Stimulated activated CD4-positive, alpha-beta T cell treated with anti-CD3 and anti-CD28 coated beads, Interleukin-1b, Interleukin-23, amount 100 ng/mL, for 4 hours (primary cell): ENCODE data around the gene CDK9.
"Not testable (repeated sequence)": the region's sequence is repeated elsewhere in the genome, so short reads cannot be mapped to it uniquely, and the experiment has no call there.

Experiments
- DNase-seq, 2 donors: peaks; one replicate each; pipeline ENCODE4 v3.0.0-alpha.2; 2020; ENCODE audit warnings: low read depth in 2 of 2

Gene CDK9

DNA sequence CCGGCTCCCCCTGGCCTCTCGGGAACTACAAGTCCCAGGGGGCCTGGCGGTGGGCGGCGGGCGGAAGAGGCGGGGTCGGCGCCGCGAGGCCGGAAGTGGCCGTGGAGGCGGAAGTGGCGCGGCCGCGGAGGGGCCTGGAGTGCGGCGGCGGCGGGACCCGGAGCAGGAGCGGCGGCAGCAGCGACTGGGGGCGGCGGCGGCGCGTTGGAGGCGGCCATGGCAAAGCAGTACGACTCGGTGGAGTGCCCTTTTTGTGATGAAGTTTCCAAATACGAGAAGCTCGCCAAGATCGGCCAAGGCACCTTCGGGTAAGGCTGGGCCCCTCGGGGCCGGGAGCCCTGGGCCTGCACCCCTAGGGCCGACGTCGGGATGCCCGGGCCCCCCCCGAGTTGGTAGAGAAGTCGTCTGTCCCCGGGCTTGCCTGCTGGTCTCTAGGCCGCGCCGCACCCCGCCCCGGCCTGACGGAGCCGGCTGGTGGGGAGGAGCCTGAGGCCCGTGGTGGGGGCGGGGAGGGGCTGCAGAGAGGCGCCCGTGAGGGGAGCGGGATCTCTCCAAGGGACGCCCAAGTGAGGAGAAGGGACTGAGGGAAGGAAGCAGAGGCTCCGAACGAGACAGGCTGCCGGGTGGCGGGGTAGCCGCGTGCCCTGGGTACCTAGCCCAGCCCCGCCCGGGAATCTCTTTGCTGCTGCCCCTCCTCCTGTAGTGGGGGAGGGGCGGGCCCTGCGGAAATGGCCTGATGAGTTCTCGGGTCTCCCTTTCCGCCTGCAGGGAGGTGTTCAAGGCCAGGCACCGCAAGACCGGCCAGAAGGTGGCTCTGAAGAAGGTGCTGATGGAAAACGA, at the start of gene CDK9:
Gene CDK9, plus strand, starts transcription at position 102 of the 840 bp plus-strand sequence. Its CDS starts 115 bp downstream, at position 217.
- peak; percentile 90 for DNase-seq

DNA sequence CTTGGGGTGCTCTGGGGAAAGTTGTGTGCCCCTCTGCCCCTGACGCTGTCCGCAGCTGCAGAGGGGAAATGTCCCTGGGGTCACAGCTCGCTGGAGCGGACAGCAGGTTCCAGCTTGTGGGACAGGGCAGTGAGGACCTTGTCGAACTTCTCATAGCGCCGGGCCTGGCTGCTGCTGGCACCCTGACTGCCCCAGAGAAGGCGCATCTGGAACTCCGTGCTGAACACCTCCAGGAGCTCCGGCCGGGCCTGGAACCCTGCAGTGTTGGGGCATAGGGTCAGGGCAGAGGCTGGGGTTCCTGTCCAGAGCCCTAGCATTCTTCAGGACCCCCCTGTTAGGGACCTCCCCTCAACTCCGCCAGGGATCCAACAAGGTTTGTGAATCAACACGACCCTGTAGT, 47.2 kb upstream of the CDK9 start:
- no peak for DNase-seq

DNA sequence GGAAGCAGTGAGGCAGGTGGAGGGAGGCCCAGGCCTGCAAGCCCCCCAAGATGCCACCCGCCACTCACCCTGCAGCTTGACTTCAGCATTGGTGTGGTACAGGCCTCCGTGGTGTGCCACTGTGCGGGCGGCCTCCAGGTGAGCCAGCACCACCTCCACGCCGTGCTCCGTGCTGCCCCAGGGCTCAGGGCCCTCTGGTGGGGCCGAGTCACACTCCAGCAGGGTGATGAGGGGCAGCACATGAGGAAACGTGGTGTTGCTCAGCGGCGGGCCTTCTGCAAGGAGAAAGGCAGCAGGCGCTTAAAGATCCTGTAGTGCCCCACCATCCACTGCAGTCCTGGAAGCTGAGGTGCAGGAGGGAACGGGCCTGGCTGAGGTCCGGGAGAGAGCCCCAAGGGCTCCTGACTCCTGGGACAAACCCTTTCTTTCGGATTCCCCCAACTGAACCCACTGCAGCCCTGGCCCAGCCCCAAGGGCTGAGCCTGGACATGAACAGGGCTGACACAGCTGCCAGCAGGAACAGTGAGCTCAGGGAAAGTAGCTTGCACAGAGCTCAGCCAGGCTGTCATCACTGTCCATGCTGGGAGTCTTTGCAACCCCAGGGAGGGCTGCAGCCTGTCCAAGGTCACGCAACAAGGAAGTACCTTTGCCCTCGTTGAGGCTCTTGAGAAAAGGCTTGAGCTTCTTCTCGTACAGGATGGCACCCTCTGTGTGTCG, 46.1 kb upstream of the CDK9 start:
- no peak for DNase-seq

DNA sequence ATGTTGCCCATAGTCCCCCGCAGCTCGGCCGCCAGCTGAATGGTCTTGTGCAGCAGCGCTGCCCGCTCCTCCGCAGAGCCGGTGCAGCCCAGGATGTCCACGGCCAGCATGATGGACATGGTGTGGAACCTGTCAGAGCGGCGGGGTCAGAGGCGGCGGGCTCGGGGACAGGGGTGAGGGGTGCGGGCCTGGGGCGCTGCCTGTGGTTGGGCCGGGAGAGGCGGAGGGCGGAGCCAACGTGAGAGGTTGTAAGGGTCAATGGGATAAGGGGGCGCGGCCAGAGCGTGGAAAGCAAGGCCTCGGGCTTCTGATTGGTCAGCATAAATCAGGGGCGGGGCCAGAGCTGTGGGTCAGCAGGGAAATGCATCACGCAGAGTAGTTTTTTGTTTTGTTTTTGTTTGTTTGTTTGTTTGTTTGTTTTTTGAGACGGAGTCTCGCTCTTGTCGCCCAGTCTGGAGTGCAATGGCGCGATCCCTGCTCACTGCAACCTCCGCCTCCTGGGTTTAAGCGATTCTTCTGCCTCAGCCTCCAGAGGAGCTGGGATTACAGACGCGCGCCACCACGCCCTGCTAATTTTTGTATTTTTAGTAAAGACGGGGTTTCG, 43.9 kb upstream of the CDK9 start:
- no peak for DNase-seq

DNA sequence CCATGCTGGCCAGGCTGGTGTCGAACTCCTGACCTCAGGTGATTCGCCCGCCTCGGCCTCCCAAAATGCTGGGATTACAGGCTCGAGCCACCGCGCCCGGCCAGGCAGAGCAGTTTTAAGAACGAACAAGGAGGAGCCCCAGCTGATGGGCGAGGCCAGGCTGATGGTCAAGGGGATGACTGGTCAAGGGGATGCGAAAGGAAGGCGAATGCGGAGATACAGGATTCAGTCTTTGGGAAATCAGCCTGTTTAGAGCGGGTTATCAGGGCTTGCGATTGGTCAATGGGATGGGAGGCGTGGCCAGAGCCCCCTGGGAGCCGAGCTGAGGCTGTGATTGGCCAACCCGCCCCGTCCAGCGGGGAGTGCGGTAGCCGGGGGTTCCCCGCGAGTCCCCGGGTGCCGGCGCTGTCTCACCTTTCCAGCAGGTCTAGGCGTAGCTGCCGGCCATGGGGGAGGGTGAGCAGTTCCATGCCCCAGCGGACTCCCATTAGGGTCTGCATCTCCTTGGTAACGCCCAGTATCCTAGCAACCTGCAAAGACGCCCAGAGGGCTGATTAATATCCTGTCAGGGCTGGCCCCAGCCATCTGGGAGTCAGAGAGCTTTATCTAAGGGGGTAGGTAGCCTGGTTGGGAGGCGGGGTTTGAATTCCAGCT, 43.3 kb upstream of the CDK9 start:
- no peak for DNase-seq

DNA sequence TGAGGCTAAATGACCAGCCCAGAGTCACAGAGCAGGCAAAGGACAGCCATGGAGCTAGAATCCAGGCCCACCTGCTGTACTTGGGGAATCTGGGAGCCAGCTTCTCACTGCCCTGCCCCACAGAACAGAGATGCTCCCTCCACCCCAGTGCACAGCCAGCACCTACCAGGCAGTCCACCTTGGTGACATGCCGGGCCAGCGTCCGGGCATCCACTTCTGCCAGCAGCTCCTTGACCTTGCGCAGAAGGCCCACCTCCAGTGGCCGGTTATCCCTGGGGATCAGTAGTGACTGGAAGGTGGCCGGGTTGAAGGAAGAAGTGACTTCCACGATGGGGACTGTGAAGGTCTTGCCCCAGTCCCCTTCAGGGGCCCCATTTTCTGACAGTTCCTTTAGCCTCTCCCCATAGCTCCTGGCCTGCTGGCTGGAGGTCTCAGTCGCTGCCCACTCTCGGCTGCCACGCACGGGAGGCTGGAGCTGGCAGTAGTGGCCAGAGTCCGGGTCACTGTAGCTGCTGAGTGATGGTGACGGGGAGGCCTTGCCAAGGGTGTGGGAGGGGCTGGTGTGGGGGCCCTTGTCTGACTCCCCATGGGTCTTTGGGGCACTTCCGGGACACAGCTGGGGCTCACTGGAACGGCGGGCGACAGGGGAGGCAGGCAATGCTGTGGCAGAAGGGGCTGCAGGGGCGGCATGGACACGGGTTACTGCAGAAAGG, 41.3 kb upstream of the CDK9 start:
- no peak for DNase-seq

DNA sequence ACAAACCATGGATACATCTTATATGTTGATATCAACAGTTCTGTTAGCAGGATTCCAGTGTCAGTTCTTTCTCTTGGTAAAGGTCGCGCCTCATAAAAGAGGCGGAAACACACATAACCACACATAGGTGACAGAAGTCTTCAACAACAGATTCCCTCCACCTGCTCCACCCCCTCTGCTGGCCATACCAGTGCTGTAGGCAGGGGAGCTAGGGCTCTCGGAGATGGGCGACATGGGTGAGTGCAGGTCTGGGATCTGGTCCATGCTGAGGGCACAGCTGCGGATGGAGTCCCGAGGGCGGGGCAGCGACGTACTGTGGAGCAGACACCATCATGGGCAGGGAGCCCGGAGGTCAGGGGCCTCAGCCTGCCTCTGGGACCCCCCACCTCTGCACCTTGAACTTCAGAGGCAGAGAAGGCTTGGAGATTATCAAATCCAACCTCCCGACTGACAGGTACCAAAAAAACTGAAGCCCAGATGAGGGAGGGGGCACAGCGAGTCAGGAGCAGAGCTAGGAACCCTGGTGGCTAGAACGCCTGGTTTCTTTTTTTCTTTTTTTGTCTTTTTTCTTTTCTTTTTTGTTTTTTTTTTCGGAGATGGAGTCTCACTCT, 38.8 kb upstream of the CDK9 start:
- DNase-seq = no peak

DNA sequence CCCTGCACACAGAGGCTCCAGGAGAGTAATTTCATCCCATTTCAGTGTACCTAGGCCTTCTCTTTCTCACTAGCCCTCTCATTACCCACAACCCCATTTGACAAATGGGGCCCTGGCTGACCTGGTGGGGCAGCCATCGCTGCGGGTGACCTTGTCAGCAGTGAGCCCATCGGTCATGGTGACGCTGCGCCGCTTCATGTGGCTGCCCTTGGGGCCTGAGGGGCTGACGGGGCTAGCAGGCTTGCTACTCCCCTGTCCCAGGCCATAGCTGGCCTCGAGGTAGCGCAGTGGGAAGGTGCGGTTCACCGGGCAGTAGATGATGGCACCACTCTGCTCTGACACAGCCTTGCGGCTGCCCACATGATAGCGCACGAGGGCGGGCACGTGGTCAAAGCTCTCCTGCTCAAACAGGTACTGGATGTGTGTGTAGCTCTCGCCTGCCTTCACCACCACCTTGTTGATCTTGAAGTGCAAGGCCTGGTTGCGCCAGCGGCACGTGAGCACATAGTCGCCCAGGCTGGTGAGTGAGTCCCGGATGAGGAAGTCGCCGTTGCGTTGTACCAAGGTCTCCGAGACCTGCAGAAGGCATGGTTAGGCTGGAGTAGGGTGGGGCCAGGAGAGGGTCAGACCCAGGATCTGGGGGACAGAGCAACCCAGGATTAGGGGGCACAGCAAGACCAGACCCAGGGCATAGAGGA, 36.6 kb upstream of the CDK9 start:
- no peak for DNase-seq

DNA sequence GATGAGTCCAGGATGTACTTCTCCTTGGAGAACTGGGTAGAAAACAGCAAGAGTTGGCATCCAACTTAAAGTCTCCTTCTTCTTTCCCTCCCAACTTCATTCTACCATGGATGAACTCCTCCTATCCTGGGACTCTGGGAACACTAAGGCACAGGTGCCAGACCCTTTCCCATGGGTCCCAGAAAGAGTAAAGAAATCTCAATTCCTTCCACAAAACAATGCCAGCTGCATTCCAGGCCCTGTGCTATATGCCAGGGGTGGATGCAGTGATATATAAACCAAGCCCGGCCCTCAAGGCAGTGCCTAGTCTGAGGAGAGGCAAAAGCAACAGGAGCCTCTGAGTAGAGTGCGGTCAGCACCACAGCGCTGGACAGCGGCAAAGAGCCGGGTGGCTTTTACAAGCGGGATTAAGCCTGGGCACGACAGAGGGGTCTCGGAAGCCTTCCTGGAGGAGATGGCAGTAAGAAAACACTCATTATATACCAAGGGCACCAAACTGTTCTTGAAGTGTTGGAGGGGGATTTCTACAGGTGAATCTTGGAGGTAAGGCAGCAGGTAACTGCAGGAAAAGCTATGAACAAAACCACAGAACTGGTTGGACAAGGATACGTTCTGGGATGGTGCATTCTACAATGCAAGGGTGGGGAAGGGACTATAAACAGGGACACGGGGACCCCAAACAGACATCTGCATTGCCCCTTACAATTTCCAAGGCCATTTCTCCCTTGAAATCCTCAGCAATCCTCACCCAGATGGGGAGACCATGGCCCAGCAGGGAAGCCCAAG, 34.4 kb upstream of the CDK9 start:
- no peak for DNase-seq

DNA sequence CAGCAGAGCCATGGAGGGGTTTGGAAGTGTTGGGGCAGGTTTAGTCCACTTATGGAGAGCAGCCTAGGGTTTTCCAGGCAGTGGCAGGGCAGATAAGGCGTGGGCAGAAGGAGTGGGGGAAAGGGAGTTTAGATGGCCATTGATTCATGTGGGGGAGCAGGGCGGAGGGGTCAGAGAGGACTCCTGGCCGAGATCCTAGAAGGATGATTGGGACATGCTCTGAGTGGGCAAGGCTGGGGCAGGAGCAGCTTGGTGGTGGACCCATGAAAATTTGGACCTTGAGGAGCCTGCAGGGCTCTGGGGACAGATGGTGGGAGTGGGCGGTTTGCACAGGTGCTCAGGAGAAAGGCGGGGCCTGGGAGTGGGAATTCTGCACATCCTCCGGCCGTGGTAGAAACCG, 32.7 kb upstream of the CDK9 start:
- no peak for DNase-seq

DNA sequence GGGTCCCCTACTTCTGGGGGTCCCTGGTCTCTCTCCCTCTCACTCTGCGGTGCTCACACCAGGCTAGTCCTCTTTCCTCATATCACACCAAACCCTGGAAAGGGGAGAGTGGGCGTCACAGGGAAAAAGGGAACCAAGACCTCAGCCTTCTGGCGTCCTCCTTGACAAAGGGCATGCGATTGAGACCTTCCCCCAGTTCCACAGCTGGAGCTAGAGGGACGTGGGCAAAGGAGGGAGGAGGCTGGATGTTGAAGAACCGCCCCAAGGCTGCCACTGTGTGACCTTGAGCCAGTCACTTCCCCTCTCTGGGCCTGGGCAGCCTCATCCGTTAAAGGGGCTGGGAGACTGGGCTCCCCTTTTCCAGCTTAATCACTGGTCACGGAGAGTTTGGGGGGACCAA, 32.2 kb upstream of the CDK9 start:
- DNase-seq = no peak

DNA sequence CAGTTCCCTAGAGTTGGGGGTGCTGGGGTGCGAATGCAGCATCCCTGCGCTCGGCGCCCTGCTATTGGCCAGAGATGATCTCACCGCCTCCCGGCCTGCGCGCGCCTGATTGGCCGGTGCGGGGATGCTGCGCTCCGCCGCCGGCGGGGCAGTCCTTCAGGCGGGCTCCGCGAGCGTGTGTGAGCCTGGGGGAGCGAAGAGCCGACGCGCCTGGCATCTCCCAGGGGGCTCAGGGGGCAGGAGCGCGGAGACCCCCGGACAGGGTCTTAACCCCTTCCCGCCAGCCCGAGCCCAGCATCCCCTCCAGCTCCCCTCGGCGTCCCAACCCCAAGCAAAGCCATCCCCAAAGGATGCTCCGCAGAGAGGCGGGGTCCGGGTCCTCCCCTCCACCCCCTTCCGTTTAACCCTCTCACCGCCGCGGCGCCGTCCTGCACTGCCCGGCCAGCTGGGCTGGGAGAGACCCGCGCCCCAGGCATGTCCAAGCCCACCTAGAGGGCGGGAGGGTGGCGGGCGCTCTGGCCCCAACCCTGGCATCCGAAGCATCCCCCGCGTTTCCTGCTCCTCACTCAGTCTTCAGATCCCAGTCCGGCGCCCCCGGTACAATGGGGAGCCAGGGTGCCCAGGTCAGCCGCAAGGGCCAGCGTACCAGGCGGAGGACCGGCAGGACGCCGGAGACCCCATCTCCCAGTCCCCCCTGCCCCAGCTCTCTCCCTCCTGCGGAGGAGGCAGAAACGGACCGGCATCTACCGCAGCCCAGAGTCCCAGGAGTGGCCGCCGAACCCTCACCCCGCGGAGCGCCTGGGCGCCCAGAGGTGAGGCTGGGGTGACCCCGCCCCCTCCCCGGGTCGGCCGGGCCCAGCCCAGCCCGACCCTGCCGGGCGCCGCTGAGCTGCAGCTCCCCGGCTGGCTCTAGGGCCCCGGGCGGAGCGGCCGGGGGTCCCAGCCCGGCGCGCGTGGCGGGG, 31.5 kb upstream of the CDK9 start:
- DNase-seq = no peak

DNA sequence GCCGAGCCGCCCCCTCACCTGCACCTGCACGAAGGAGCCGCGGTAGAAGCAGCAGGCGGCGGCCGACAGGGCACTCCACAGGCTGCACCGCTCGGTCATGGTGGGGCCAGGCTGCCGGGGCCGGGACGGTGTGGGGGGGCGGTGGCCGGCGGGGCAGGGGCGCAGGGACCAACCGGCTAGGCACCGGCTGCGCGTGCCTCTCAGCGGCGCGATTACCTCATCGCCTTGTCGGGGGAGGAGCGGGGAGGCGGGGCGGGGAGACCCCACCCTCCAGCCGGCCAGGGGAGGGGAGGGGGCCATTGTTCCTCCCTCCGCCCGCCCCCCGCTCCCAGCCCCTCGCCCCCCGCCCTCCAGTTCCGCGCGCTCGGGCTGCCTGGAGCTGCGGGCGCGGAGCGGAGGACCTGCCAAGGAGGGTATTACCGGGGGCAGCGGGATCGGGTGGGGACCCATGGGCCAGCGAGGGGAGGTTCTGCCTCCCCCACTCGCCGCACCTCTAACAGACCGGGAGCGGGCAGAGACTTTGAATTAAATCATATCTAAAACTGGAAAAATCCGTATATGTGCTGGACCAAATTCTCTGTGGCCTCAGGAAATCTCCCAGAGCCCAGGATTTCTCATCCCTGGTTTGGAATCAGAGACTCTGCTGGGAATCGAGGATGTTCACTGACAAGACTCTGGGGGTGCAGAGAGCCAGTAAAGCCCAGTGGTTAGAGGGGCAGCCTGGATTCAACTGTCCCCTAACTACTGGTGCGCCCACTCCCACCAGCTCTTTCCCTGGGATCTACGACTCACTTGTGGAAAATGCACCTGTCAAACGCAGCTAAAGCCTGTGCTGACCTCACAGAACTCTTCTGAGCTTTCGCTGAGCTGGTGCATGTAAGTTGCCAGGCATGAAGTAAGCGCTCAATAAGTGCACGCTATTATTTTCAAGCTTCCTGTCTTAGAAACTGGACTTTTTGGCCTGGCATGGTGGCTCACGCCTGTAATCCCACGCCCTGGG, 30.5 kb upstream of the CDK9 start:
- no peak for DNase-seq

DNA sequence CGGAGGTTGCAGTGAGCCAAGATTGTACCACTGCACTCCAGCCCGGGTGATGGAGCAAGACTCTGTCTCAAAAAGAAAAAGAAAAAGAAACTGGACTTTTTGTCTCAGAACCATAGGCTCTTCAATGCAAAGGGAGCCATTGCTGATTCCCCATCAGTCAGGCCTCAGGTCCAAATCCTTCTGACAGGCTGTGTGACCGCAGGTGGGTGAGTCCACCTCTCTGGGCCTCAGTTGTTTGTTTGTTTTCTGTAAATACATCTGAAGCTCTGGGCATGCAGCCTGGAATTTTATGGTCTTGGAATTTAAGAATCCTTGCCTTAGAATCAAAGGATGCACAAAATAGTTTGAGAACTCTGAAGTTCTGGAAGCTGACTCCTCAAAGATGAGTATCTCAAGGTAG, 29.6 kb upstream of the CDK9 start:
- DNase-seq = no peak

DNA sequence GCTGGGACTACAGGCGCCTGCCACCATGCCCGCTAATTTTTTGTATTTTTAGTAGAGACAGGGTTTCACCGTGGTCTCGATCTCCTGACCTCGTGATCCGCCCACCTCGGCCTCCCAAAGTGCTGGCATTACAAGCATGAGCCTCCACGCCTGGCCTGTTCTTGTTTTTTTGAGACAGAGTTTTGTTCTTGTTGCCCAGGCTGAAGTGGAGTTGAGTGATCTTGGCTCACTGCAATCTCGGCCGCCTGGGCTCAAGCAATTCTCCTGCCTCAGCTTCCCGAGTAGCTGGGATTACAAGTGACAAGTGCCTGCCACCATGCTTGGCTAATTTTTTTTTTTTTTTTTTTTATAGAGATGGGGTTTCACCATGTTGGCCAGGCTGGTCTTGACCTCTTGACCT, 29.1 kb upstream of the CDK9 start:
- not testable (repeated sequence) for DNase-seq

DNA sequence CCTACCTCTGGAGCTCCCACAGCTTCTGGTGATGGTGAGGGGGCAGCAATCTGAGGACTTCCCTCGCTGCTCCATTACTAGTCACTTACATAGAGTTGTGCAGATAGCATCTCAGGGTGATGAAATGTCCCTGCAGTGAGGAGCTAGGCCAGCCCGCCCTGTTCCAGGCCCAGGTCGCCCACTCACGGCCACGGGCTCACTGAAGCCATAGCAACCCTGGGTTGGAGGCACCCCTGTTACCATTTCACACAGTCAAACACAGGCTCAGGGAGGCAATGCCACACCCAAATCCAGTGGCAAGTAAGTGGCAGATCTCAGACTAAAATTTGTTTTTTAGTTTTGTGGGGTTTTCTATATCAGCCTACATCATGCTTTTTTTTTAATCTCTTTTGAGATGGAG, 27.0 kb upstream of the CDK9 start:
- DNase-seq = no peak

DNA sequence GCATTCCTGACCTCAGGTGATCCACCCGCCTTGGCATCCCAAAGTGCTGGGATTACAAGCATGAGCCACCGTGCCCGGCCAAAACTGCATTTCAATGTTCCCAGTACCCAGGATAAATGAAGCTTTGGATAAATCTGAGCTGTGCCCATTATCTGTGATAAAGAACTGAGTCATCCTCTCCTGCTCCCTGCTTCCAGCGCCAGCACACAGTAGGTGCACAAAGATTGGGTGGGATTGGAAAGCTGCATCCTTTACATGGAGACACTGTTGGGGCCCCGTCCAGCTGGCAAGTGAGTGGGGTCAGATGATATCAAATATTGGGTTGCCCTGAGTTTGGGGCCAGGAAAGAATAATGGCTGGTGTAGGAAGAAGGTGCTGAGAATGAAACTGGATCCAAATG, 24.8 kb upstream of the CDK9 start:
- DNase-seq = no peak
